GM21447 (cell line): ENCODE results near the gene MATCAP1.
A peak's percentile ranks its signal among the peaks of the same experiment; 100 is the strongest.

Experiments used
- ATAC-seq: cut with Tn5 transposase; IDR thresholded peaks from one replicate; pipeline ENCODE4 v1.9.1; 2021; ENCODE audit not compliant: unreplicated experiment

The MATCAP1 gene

DNA sequence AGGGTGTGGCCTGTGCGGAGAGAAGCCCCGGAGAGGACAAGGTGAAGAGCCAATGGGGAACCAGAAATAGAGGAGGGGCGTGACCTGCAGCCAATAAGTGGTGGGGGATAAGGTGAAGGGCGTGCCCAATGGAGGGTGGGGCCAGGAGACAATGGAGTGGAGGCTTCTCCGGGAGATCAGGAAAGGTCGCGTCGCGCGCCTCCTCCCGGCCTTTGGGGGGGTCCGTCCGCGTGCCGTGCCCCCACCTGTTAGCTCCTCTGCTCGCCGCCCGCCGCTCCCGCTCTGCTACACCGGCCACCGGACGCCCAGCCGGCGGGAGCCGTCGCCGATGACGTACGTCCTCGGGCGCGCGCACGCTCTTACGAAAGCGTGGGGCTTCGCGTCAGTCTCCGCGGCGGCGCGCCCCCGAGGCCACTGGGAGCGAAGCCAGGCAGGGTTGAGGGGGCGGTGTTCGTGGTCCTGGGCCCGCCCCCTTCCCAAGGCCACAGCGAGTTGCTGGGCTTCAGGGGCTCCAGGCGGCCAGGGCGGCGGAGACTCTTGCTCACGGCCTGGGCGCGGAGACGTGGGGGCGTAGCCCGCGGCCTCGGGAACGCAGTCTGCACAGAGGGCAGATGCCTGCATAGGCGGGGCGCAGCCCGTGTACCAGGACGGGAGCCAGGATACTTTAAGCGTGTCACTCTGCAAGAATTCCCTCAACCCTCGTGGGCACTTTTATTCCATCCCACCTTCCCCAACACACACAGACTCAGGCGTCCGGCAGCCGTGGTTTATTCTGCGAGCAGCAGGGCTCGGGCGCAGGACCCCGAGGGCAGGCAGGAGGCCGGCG lies at the start of gene MATCAP1:
Gene MATCAP1 (minus strand): TSS at position 337 of the 826 bp plus-strand sequence. CDS start 3,353 bp downstream, outside the sequence.
- peak; percentile 97 for ATAC-seq

DNA sequence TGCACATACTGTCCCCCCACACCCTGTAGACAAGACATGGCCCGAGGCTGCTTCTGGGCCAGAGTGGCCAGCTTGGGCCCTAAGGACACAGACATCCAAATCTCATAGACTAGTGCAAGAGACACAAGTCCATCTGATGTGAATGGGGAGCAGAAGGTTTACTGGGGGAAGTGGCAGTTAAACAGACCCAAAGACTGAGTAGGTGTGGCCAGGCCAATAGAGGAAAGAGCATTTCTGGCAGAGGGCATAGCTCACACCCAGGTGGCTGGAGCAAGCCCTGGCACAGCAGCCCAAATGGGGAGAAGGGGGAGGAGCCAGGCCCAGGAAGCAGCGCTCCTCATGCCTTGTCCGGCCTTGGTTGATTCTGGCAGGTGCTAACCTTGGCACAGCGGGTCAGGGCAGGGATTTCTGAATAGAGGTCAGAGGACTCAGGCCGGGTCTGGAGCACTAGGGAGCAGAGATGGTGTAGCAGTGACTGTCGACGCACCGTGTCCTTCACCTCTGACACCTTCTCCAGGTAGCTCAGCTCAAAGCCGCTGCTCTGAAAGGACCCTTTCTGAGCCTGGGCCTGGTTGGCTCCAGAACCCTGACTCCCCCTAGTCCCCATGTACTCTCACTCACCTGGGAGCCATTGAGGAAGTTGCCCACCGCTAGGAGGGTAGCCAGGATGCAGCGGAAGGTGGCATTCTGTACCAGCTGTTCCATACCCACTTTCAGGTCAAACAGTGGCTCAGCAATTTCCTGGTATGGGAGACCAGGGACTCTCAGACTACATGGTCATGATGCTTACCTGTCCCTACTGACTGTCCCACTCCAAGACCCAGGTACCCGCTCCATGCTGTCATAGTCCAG lies 47.3 kb upstream of the MATCAP1 start:
- no peak for ATAC-seq

DNA sequence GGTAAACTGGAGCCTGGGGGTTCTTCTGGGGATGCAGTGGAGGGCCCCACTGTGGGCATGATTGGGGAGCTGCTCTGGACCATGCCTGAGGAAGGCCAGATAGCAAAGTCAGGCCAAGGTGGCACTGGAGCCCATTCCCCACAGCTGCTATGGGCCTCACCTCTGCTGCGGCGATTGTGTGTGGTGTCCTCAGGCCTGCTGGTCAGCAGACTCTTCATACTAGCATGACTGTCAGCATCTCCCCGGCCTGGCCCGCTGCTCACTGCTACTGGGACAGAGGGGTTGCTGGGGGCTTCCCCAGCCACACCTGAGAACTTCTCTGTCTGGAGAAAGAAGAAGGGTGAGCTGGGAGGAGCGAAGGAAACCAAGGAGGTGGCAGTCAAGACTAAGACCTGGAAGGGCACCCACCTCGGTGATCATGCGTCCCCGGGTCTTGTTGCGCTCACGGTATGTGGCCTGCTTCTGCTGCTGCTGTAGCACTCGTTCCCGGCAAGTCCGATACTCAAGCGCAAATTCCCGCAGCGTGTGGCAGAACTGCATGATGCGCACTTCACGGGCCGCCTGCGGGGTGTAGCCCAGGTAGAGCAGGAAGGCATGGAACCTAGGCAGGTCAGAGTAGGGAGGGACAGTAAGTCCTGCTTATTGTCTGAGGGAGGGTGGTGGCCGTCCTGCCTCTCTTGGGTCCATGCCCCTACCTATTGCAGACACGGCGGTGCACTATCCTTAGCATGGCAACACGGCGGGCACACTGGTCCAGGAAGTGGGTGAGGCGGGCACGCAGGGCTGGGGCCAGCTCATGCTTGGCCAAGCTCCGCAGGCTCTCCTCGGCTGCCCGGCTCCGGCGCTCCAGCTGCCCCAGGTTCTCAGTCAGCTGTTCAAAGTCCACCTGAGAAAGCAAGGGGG lies 46.4 kb upstream of the MATCAP1 start:
- no peak for ATAC-seq

DNA sequence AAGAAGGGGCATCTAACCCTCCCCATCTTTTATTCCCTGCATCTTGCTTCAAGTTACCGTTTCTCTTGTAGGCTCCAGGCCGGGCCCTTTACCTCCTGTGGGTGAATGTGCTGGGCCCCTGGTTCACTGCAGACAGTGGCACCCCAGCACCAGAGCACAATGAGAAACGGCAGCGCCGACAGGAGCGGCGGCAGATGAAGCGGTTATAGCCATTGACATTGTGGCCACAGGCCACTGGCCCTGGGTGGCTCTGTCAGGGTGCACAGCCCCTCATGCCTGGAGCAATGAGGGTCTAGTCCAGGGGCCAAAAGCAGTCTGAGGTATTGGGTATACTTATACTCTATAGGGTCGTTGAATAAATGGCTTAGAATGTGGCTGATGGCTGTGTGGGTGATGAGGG lies 45.1 kb upstream of the MATCAP1 start:
- no peak for ATAC-seq

DNA sequence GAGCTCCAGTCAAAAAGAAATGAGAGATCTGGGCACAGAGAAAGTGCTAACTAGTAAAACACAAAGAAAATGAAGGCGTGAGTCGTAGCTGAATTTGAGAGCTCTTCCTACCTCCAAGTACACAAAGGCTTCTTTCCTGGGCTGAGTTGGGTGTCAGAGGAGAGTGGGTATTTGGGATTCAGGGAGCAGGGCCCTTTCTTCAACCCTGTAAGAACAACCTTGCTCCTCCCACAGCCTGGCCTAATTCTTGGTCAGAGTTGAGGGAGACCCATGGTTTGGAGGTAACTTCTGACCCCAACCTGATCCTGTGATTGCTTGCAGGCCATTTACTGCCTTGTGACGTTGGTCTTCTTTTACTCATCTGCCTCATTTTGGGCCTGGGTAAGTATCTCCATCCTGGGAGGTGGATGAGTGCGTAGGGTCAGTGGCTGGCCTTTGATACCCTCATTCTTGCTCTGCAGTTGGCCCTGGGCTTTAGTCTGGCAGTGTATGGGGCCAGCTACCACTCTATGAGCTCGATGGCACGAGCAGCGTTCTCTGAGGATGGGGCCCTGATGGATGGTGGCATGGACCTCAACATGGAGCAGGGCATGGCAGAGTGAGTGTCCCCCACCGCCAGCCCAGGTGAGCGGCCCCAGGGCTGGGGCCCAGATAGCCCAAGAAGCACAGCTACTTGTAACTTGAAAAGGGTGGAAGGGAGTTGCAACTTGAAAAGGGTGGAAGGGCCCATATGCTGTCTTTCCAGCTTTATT lies 44.4 kb upstream of the MATCAP1 start:
- ATAC-seq = no peak

DNA sequence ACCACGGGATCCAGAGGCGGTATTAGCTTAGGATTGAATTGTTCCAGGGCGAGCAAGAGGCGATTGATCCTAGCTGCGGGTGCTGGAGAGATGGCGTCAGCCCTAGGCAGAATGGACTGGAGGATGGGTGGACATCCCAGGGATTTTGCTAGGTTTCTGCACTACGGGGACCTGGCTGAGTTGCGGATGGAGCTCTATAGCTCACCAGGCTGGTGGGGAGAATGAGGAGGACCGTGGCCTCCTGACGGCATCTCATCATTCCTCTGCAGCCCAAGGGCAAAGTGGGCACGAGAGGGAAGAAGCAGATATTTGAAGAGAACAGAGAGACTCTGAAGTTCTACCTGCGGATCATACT lies 43.8 kb upstream of the MATCAP1 start:
- no peak for ATAC-seq

DNA sequence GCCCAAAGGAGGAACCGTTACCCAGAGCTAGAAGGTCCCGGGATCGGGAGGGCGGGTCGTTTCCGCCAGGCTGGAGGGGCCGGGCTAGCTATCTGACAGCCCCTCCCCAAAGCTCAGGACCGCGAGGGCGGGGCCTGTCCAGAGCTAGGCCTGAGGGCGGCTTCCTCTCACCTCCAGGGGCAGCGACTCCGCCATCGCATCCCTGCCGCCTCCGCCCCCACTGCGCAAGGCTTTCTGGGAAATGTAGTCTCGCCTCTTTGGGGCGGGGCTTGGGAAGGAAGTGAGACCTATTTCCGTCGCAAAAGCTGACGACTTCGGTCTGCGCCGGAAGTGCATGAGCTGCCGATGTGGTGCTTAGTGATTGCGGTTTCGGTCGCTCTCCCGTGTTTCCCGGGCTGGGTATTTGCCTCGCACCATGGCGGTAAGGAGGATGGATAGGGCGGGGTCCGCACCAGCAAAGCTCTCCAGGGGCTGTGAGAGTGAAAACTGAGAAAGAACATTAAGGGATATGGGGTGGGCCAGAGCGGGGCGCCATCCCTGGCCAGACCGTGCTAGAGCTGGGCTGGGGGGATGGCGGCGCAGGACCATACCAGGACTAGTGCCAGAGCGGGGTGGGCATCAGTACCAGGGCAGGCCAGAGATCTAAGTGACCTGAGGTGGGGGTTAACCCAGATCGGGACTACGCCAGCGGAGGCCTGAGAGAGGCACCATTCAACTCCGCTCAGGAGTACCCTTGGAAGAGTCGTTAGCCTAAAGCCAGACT lies 43.2 kb upstream of the MATCAP1 start, which contains the start of gene TMEM208:
Gene TMEM208 (plus strand): TSS at position 327 of the 763 bp plus-strand sequence. CDS start 89 bp downstream, at position 416.
- ATAC-seq = peak; percentile 88

DNA sequence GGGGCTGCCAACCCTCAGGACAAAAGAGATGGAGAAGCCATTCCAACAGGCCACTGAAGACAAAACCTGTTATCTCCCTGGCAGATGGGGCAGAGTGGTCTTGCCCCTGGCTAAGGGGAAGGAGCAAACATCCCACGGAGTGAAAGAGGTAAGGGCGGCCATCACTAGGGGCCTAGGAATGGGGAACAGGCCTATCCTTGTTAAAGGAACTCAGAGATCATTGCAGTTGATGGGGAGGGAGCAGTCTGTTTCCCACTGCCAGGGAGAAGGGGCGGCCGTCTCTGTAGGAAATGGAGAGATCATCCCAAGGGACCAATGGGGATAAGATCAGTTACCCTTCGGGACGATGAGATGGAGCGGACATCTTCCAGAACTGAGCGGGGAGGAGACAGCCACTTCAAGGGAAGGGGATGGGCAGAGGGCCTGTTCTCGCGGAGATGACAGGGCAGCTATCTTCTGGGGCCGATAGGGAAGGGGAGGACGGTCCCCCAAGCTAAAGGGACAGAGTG lies 42.6 kb upstream of the MATCAP1 start:
- no peak for ATAC-seq

DNA sequence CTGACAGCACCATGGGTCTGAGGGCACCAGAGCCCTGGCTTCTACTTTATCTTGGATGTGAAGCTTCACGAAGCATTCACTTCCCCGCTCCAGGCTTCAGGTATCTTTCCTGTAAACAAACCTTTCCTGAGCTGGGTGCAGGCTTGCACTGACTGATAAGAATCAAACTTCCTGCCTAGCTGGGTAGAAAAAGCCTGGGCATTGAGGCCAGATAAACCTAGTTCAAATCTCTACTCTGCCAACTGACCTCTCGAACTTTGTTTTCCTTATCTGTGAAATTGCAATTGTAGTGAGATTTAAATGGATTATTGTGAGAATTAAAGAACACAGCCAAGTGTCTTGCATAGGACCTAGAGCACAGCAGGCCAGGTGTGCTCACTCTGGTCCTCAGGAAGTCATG lies 40.2 kb upstream of the MATCAP1 start:
- no peak for ATAC-seq

DNA sequence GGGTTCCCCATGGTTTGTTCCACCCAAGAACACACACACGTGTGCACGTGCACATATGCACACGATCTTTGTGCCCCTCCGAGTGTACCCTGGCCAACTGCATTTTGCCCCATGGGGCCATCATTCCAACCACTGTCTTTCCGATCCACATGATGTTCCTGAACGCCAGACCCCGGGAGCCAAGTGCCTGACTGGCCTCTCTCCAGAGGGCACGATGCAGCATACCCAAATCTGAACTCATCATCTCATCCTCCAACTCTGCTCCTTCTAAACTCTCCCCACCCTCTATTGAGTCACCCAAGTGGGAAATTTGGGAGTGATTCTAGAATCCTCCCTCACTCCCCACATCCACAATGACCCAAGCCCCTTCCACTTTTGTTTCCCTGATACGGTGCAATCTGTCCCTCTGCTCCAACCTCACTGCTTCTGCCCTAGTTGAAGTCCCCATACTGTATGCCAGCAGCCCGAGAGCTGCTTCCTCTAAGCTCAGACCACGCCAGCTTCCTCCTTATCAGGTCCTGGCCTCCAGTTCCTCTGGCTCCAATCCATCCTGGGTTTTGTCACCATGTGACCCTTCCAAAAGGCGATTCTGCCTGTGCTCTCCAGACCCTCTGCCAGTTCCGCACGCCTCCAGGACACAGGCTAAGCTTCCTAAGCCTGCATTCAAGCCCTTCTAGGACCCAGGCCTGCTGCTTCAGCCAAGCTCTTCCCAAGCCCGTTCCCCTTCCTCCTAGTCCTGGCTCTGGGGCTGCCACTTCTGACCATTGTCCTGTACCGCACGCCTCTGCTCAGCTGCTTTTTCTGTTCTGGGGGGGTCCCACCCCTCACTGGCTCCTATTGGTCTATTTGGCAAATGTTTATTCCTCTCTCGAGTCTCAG lies 33.1 kb upstream of the MATCAP1 start:
- ATAC-seq = no peak

DNA sequence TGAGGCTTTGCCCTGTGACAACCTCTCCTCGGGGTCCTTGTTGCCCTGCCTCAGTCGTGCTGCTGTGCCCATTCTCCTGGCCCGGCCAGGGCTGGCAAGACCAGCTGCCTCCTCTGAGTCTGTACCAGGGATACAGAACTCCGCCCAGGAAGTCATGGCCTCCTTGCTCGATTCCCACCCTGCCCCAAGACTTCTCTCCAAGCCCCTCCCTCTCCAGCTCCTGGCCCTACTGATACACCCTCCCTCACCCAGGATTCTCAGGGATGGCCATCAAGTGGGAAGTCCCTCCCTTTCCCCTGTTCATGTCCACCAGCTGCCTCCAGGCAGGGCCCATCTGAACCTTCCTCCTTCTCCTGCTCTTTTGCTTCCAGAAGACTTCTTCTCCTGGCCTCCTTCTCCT lies 31.9 kb upstream of the MATCAP1 start:
- ATAC-seq = no peak

DNA sequence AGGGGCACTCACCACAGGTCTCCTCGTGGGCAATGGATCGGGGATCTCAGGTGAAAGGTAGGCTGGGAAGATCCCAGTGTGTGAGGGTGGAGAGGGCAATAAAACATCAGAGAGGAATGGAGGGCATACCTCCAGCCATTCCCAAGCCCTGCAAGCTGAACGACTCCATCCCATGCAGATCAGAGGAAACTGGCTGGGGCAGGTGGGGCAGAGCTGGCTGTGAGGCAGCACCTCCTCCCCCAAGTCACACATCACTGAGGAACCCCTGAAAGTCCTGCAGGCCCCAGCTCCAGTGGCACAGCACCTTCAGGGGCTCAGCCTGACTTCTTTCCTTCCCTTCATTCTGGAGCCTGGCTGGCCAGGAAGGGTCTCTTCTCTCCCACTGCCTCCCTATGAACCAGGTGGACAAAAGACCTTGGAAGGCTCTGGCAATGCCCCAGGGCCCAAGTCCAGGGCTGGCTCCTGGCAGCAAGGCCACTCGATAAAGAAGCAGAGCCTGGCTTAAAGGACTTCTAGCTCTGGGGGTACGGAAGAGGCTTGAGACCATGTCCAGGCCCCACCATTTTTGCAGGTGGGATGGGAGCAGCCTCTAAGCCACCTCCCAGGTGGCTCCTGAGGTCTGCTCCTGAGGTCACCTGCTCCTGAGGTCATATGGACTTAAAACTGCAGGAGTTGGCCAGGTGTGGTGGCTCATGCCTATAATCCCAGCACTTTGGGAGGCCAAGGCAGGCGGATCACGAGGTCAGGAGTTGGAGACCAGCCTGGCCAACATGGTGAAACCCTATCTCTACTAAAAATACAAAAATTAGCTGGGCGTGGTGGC lies 29.6 kb upstream of the MATCAP1 start:
- ATAC-seq = no peak

DNA sequence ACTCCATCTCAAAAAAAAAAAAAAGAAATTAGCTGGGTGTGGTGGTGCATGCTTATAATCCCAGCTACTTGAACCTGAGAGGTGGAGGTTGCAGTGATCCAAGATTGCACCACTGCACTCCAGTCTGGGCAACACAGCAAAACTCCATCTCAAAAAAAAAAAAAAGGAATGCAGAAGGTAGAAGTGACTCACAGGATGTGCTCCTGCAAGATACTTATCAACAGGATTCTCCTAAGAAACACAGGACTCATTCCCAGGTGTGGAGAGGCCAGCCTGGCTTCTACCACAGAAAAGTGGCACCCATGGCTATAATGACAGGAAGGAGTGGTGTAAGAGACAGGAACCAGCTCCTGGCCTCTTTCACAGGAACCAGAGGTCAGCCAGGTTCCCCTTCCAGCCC lies 29.0 kb upstream of the MATCAP1 start:
- no peak for ATAC-seq

DNA sequence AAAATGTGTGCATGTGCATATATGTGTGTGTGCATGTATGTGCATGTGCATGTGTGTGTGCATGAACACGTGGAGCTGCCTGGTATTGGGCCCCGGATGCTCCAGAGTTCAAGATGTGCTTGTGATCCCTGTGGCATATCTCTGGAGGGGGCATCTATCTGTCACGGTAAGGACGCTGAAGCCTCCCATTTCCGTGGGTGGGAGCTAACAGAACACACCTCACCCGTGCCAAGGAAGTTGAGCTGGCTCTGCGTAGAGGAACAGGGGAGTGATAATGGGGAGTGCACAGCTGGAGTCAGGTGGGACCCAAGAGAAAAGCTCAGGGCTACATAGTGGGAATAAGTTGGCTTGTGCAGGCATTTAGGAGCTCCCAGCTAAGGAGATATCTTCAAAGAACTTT lies 27.9 kb upstream of the MATCAP1 start:
- no peak for ATAC-seq

DNA sequence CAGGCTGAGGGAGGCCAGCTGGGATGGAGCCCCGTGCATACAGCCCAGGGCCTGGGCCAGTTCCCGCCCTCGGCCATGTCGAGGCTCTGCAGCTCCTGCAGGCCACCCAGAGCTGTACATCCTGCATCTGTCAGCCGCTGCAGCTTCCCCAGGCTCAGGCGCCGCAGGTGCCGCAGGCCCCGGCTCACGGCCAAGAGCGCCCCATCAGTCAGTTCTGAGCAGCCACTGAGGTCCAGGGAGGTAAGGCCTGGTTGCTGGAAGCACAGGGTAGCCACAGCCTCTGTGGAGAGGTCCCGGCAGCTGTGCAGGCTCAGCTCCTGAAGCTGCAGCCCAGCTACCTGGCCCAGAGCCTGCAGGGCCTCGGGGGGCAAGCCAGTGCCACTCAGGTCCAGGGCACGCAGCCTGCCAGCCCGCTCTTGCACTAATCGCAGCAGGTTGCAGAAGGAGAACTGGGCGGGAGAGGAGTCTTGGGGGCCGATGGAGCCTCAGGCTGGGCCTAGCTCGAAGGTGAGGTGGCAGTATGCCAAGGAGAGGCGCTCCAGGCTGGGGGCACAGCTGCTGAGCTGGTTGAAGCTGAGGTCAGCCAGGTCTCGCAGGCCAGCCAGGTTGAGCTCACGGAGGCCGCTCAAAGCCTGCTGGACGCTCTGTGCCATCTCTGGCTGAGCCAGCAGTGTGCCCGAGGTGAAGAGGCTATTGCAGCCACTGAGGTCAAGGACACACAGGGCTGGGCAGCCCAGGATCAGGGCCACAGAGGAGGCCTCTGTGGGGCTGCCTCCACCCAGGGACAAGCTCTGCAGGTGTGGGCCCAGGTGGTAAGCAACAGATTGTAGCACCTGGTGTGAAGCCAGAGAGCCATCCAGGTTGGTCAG lies 26.5 kb upstream of the MATCAP1 start:
- ATAC-seq = no peak

DNA sequence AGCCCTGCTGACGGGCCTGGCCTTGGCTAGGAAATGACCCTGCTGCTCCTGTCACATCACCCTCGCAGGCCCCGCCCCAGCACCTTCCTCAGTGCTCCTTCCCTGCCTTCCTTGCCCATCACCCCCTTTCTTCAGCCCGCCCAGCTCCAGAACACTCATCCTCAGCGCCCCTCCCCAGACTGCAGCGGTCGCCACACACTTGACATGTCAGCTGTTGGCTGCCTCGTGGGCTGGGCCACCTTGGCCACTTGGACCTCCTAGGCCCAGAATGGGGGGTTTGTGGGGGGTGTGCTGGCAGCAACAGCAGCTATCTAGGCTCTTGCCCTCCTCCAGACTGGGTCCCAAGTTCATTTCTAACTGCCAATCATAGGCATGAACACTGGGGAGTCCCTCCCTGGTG lies 25.8 kb upstream of the MATCAP1 start:
- no peak for ATAC-seq
